Epidermal melanocyte (primary cell): Measurements from ENCODE around the gene LEMD1.
A peak's percentile ranks its signal among the peaks of the same experiment; 100 is the strongest.

Experiments used
- DNase-seq: peaks from one replicate; pipeline ENCODE4 v3.0.0; 2011; ENCODE audit warnings: low spot score; ENCODE audit not compliant: insufficient read length

LEMD1 gene

DNA sequence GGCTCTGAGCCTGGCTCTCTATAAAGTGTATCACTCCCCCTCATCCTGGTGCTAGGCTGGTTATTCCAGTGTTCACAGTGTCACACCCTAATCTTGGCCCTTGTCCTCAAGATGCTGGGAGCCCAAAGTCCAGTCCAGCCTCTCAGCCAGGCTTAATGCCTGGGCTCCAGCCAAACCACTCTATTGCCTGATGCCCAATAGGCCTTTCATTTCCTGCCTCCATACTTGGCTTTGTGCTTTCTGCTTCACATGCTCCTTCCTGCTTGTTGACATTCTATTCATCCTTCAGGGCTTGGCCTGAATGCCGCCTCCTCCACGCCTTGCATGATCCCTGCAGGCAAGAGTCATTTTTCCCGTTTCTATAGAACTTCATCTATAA lies 66.8 kb downstream of the LEMD1 start:
- DNase-seq, result no peak

DNA sequence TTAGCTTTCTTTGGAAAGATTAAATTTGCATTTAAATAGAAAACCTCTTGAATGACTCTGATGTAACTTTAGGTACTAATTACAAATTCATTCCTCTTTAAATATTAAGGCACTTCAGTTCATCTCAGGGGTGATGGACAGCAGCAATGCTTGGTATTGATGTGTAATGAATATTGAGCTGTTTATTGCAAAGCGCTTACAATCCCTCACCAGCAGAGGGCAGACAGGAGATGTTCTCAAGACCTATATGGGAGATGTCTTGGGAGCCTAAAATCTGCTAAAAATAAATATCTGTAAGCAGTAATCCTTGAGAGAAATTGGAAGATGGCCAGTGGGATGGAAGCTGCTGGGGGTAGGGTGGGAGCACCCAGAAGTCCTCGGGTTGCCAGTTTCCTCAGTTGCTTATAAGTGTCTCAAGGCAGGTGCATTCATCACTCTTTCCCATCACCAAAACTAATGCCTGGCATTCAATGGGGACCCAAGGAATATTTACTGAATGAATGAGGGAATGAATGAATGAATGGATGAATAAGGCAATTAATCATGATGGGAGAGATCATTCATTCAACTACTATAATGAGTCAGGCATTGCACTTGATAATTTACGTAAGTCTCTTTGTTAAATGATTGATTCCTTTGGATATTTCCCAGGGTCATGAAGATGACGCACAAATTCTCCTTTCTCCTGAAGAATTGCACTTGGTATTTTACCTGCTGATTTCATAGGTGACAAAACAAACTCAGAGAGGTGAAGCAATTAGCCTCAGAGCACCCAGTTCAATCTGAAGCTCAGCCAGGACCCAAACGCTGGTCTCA lies 67.4 kb downstream of the LEMD1 start:
- DNase-seq, result no peak

DNA sequence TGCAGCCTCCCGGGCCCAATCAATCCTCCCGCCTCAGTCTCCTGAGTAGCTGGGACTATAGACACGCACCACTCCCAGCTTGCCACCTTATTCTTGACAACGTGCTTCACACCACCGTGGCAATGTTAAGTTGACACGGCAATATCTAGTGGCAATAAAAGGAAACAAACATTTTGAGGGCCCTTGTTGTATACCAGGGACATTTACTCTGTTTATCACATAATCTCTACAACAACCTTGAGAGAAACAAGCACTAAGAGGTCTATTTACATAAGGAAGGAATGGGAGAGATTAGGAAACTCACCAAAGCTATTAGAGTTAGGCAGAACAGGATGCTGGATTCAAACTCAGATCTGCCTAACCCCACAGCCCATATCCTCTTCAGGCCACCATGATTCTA lies 68.2 kb downstream of the LEMD1 start:
- no peak for DNase-seq

DNA sequence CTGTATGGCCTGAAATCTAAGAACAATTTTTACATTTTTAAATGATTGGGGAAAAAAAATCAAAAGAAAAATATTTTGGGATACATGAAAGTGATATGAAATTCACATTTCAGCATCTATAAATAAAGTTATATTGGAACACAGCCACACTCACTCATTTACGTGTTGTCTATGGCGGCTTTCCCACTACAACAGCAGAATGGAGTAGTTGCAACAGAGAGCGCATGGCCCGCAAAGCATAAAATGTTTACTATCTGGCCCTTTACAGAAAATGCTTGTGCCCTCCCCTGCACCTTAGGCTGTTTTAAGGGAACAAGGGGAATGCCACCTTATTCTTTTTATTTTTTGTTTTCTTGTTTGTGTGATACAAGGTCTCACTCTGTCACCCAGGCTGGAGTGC lies 68.7 kb downstream of the LEMD1 start:
- no peak for DNase-seq

DNA sequence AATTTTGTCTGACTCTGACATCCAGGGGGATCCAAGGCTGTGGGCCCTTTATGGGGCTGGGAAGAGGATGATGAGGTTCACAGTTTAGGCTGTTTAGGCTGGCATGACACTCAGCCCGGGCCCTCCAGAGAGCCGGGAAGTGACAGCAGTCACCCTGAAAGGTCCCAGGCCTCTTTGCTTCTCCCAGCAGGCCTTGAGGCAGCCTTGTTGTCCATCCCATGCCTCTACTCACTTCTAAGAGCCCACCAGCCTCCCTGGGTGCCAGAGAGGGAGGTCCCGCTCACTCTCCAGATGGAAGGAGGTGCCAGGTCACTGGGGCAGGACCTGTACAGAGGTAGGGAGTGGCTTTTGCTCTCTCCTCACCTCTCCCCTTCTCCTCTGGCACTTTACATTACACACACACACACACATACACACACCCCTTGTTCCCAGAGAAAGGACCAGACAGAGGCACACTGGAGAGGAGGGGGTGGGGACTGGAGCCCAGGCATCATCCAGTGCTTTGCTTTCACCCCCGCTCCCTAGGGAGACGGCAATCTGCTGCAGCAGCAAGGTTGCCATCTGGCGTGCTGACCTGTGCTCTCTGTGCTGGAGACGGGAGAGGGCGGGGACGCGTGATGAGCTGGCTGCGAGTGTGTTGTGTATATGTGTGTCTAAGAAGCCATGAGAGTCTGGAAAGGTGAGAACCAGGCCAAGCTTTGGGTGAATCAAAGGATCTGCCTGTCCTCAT lies 69.7 kb downstream of the LEMD1 start:
- DNase-seq, result no peak

DNA sequence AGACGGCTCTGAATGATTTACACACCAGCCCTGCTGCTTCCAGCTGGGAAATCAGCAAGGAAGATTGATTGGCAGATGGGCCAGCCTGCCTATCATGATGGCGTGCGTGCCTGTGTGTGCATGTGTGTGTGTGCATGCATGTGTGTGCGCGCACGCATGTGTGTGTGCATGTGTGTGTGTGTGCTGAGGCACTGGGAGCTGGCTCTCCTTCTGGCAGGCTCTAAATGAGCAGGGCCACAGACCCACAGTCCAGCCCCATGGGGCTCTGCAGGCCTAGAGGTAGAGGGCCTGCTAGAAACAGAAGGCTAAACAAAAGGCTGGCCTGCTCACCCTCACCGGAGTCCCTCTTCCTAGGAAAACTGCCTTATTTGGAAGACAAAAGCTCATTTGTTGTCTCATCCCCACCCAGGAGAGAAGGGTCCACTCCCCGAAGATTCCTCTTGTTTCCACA lies 71.1 kb downstream of the LEMD1 start:
- DNase-seq, result no peak

DNA sequence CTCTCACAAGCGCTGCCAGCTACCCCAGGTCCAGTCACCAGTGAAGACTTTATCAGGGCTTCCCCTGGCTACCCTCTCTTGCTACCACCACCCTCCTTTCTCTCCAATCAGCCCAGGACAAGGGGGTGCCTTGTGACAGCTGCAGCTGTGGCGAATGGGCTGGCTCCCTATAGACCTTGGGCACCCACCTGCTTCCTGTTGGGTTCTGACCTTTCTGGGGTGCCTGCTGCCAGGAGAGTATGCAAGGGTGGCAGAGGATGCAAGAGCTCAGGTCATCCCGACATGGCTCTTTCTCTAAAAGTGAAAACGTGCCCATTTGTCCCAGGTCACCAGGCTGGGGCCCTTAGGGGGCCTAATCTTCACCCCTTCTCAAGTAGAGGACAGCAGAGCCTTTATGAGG lies 71.7 kb downstream of the LEMD1 start:
- no peak for DNase-seq

DNA sequence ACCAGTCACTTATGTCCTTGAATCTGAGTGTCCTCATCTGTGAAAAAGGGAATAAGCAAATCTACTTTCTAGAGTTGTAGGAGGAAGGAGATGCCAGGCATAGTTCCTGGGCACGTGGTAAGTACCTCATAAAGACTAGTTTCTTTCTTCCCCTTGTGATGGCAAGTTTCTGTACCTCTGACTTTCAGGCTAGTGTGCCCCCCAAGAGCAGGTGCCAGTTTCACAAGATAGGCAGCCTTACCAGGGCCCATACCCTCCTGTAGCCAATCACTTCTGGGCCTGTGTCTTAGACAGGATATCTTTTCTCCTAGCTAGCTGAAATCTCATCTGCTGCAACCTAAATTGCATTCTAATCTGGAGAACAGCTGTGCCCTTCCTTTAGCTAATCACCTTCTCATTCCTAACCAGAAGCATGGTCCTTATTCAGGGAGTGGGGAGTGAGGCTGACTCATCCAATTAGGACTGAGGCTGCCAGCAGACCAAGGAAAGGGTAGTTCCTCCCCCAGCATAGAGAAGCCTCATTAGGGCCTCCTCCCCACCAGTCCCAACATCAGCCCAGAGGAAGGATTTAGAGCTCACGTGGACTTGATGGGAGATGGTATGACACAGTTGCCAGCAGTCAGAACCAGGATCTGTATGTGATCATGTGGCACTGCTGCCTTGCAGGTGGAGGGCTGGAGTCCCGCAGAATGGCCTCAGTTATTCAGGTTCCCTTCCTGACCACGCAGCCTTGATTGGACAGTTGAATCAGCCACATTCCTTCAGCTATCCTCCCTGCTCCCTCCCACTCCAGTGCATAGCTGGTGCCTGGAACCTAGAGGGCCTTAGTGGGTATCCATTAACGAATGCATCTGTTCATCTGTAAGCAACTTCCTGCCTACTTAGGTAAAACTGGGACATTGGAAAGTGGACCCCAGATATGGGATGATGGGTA lies 73.0 kb downstream of the LEMD1 start:
- no peak for DNase-seq

DNA sequence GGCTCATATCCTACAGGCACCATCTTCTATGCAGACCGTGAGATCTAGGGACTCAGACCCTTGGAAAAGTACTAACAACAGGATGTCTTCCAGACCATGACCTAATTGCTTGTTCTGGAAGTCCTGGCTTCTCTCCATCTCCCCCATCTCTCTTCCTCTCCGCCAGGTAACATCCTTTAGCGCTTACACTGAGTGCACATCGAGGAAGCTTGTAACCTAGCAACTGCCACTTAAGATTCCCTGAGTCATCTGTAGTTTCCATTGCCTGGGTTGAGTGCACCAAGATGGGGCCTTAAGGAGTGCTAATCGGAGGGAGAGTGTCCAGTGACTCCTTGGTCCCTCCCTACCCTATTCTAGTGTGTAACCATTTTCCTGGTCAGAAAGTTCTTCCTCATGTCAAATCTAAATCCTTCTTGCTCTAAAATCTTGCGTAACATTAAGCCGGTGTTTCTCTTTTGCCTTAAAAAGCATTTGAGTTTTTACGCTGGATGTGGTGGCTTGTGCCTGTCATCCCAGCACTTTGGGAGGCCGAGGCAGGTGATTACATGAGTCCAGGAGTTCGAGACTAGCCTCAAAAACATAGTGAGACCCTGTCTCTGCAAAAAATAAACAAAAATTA lies 74.8 kb downstream of the LEMD1 start:
- DNase-seq, result no peak

DNA sequence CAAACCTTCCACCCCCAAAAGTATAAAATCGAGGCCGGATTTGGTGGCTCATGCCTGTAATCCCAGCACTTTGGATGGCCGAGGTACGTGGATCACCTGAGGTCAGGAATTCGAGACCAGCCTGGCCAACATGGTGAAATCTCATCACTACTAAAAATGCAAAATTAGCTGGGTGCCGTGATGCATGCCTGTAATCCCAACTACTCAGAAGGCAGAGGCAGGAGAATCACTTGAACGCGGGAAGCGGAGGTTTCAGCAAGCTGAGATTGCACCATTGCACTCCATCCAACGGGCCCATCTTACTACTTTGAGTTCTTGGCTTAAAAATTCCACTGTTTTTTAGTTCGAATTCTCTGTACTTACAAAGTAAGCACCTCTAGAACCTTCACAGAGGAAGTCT lies 76.1 kb downstream of the LEMD1 start:
- DNase-seq, result no peak

DNA sequence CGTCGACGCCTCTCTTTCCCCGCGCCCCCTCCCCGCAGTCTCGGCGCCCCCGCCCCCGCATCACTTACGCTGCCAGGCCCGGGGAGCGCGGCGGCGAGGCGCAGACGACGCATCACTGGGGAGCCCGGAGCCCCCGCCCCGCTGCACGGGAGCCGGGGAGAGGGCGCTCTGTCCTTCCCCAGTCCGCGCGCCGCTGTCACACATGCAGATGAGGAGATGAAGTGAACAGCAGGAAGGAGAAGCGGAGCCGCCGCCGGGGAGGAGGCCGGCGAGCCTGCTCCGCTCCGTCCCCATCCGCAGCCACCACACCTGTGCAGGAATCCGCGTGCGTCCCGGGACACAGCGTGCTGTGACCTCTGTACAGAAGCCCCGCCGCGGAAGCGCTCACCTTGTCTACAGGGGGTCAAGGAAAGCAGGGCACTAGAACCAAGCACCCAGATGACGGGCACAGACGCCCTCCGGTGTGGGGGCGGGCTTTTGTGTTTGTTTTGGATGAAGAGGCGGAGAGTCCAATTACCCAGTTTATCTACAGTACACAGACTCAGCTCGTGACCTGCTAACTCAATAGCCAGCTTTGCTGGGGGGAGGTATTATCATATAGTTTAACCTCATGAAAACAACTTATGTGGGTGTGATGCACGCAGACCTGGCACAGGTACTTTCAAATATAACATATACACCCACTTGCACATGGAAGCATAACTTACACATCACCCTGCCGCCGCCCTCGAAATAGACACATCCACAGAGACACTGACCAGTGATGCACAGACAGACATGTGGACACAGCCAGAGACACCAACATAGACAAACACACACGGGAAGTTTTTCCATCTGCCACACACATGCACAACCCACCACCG lies 77.6 kb downstream of the LEMD1 start:
- DNase-seq, result no peak

DNA sequence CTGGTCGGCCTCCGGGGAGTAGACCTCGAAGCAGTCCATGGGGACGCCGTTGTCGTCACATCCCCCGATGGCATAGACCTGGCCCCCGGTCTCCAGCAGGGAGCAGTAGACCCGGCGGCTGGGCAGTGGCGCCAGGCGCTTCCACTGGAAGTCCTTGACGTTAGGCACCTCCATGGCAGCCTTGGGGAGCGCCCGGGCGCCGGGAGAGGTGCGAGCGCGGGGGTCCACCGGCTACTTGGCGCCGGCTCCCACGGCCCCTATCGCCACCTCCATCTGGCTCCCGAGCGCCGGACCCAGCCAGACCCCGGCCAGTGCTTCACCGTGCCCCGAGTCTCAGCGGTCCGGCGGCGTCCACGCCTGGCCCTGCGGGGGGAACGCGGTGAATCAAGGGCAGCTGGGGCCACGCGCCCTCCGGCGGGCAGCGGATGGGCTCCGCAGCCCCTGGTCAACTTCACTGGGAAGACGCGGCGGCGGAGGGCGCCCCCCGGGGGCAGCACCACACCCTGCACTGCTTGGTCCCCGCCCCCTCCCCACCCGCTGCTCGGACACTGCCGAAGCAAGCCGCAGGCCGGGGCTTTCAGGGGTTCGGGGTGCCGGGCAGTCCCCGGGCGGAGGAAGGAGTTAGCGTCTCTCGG lies 78.3 kb downstream of the LEMD1 start:
- DNase-seq, result no peak

DNA sequence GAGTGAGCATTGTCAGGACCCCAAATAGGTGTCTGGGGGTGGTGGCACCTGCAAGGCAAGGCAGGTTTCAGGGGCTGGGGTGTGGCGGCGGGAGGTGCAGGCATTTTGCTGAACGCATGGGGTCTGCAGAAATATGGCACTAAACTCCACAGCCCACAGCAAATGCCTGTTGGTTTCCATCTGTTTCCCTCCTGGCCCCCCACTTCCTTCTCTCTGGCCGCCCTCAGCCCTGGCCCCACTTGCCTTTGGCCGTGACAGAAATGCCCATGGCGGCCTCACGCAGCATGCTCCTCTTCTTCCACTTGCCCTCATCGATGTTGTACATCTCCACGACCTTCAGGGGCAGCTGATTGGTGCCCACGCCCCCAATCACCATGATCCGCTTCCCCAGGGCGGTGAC lies 78.9 kb downstream of the LEMD1 start:
- no peak for DNase-seq

DNA sequence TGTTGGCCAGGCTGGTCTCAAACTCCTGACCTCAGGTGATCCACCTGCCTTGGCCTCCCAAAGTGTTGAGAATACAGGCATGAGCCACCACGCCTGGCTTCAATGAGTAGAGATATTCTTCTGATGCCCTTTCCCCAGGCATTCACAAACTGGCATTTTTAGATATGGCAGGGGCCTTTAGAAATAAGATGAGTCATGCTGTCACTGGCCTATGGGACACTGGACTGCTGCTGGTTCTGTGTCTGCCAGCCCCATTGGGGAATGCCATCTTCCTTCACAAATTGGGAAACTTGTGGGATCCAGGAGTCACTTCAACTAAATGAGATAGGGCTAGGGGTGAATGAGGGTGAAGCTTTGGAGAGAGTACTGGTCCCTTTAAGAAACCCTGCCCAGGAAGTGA lies 81.2 kb downstream of the LEMD1 start:
- DNase-seq, result no peak

DNA sequence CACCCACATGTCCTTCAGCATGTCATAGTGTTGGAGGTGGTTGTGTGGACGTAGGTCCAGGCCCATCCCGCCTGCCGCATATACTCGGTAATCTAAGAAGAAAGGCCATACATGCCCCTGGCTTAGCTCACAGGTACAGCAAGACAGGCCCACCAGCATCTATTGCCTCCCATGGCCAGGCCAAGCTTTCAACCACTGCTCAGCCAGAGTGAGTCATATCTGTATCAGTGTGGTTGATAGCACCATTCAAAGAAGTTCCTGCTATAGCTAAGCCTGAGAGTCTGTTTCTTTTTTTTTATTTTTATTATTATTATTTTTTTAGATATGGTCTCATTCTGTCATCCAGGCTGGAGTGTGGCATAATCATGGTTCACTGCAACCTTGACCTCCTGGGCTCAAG lies 82.1 kb downstream of the LEMD1 start:
- no peak for DNase-seq

DNA sequence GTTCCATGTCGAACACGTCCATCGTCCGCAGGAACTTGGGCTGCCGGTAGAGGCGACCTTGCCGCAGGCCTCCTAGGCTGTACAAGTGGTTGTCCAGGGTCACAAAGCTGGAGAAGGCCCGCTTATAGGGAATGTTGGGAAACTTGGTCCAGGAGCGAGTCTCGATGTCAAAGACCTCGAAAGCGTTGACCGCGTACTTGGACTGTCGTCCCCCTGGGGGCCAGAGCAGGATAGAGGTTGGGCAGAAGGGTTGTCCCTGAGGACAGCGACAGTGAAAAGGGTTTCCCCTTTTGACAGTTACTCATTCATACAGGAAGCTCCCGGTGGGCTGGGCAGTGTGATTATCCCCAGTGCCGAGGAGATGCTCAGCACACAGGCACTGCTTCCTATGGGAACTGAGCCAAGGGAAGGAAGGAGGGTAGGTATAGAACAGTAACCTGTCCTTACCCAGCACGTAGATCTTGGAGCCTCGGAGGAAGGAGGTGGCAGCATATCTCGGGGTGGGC lies 82.6 kb downstream of the LEMD1 start:
- no peak for DNase-seq

DNA sequence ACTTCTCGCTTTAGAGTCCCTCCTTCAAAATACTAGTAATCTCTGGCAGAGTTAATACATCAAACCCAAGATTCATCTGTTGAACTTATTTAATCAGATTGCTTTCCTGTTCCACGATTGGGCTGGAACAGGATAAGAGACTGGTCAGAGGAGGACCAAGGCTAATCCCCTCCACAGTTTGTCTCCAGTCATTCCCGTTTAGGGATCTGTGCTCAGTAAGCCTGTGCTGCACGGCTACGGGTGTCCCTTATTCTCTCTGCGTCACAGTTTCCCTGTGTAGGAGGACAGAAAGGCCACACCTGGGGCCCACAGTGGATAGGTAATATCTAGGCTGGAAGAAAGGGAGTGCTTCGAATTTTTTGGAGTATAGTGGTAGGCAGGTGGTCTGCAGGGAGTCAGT lies 83.8 kb downstream of the LEMD1 start:
- no peak for DNase-seq

DNA sequence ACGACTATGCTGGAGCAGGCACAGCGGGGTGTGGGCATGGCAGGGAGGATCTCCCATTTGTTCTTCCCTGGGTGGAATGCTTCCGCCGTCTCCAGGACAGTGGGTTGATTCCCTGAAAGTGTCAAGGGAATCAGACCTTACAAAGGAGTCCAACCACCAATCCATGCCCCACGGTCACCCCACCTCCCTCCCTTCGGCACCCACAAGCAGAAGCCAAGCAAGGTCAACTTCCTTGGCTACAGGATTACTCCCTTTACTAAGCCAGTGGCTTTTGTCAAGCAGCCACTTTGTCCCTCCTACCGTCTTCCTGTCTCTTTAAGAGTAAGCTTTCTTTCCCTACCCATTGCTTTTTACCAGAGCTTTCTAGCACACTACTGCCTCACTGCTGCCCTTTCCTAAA lies 84.4 kb downstream of the LEMD1 start:
- no peak for DNase-seq

DNA sequence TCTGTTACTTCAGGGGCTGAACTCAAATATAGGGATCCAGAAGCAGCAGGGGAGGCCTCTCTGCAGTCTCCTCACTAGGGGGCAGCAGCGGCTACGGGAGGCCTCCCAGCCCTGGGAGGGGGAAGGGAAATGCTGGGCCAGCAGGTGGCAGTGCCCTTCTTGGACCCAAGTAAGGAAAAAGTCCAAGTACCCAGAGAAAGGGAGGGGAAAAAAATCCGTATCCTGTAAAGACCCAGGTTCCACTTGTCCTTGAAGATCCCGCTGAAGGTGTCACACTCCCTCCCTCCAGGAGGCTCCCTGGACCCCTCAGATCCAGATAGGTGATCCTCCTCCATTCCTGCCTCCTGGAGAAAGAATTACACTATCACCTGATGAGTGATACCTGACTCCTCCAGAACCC lies 86.2 kb downstream of the LEMD1 start:
- DNase-seq, result peak; percentile 73
